Right hindlimb (tissue), 1 donor: Measurements from ENCODE around the gene CLDN2.
"Not testable (repeated sequence)": the region's sequence is repeated elsewhere in the genome, so short reads cannot be mapped to it uniquely, and the experiment has no call there.

Experiments used
- DNase-seq: peaks from one replicate; pipeline ENCODE4 v3.0.0-alpha.2; 2018

The CLDN2 gene

DNA sequence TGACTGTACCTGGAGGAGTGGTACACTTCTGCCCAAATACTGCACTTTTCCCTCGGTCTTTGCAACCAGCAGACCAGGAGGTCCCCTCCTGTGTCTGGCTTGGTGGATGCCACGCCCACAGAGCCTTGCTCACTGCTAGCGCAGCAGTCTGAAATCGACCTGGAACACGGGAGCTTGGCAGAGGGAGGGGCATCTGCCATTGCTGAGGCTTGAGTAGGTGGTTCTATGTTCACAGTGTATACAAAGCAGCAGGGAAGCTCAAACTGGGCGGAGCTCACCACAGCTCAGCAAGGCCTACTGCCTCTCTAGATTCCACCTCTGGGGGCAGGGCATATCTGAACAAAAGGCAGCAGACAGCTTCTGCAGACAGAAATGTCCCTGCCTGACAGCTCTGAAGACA lies 46.3 kb downstream of the CLDN2 start:
- DNase-seq: not testable (repeated sequence)

- no peak for DNase-seq
These were observed 52.7 kb downstream of the CLDN2 start for GRCh38 chrX:106972896-106973295.

DNA sequence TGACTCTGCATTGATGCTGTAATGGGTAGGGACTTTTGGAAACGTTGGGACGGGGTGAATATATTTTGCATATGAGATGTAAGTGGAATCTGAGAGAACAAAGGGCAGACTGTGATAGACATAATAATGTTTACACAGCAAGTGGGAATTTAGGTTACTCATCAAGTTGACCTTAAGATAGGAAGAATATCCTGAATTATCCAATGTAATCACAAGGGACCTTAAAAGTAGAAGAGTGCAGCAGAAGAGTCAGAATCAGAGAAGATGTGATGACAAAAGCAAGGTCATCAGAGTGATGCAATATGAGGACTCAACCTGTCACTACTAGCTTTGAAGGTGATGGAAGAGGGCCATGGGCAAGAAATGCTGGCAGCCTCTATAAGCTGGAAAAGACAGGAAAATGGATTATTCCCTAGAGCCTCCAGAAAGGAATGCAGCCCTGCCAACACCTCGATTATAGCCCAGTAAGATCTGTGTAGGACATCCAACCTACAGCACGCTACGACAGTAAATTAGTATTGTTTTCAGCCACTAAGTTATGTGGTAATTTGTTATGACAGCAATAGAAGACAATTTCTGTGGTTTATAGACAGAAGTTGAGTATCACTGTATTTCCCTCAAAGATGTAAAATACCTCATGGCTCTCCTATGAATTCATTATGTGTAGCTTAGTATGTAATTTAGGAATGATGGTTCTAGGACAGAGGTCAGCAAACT lies 53.4 kb downstream of the CLDN2 start:
- DNase-seq: no peak

- DNase-seq: no peak
These were observed 56.2 kb downstream of the CLDN2 start for GRCh38 chrX:106976416-106976815.
